ENCODE measurements around the gene CRHR1.

DNA sequence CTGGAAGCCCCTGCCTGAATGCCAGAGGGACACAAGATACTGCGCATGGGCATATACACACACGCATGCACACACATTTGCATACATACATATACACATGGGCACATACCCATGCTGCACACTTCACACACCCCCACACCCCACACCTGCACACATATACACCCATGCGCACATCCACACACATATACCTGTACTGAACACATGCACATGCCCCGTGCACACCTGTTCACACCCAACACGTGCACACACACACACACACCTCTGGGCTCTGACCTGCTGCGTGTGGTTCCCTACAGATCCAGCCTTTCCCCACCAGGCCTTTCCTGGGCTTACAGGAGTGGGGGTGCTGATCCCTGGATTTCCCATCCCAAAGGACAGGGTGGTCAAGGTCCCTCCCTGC is 66.9 kb downstream of the CRHR1 start:
- TF ChIP-seq, protein P1, sequence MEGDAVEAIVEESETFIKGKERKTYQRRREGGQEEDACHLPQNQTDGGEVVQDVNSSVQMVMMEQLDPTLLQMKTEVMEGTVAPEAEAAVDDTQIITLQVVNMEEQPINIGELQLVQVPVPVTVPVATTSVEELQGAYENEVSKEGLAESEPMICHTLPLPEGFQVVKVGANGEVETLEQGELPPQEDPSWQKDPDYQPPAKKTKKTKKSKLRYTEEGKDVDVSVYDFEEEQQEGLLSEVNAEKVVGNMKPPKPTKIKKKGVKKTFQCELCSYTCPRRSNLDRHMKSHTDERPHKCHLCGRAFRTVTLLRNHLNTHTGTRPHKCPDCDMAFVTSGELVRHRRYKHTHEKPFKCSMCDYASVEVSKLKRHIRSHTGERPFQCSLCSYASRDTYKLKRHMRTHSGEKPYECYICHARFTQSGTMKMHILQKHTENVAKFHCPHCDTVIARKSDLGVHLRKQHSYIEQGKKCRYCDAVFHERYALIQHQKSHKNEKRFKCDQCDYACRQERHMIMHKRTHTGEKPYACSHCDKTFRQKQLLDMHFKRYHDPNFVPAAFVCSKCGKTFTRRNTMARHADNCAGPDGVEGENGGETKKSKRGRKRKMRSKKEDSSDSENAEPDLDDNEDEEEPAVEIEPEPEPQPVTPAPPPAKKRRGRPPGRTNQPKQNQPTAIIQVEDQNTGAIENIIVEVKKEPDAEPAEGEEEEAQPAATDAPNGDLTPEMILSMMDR (IDR thresholded peaks at IDR 0.05): no peak
- TF ChIP-seq POLR2A (IDR thresholded peaks at IDR 0.05): no peak

All from thyroid gland (tissue), 4 donors.